ENCODE results near the gene CTNNBL1.

Gene CTNNBL1

GRCh38 chr20:37833221-37833896 is 139.5 kb downstream of the CTNNBL1 start:
- no peak for DNase-seq (ENCODE audit: extremely low read depth, insufficient read length)
- no peaks in the 10 kb centered on the region; the same call in 1 of the 2 replicates for H3K36me3 ChIP-seq (ENCODE audit: control insufficient read depth, insufficient read depth, low read length)
- no peak overlapping the region for H3K4me3 ChIP-seq (replicated peaks; ENCODE audit: low read depth, low read length)
- no peaks in the 10 kb centered on the region for H3K27me3 ChIP-seq (replicated peaks; ENCODE audit: control insufficient read depth, insufficient read depth, low read length)
- TF ChIP-seq CTCF (IDR thresholded peaks at IDR 0.05; ENCODE audit: insufficient read depth, low read length, poor library complexity, severe bottlenecking), result no peak

- Histone ChIP-seq H3K27me3 (replicated peaks; ENCODE audit: control insufficient read depth, insufficient read depth, low read length) (no peaks in the 10 kb centered on the region), H3K36me3 (ENCODE audit: control insufficient read depth, insufficient read depth, low read length) (no peaks in the 10 kb centered on the region; the same call in 1 of the 2 replicates), H3K4me3 (replicated peaks; ENCODE audit: low read depth, low read length) (no peak overlapping the region)
- no peak for DNase-seq (ENCODE audit: extremely low read depth, insufficient read length)
- no peak for TF ChIP-seq CTCF (IDR thresholded peaks at IDR 0.05; ENCODE audit: insufficient read depth, low read length, poor library complexity, severe bottlenecking)
These were observed 143.1 kb downstream of the CTNNBL1 start for GRCh38 chr20:37836926-37837325.

- no peaks in the 10 kb centered on the region for H3K27me3 ChIP-seq (replicated peaks; ENCODE audit: control insufficient read depth, insufficient read depth, low read length)
- no peak for TF ChIP-seq CTCF (IDR thresholded peaks at IDR 0.05; ENCODE audit: insufficient read depth, low read length, poor library complexity, severe bottlenecking)
- peaks cover 2% of the 10 kb centered on the region; the same call in 1 of the 2 replicates for H3K36me3 ChIP-seq (ENCODE audit: control insufficient read depth, insufficient read depth, low read length)
- DNase-seq (ENCODE audit: extremely low read depth, insufficient read length), result no peak
- H3K4me3 ChIP-seq (replicated peaks; ENCODE audit: low read depth, low read length), result no peak overlapping the region
These were observed 144.1 kb downstream of the CTNNBL1 start for GRCh38 chr20:37837924-37838323.

GRCh38 chr20:37838769-37839431 is 145.1 kb downstream of the CTNNBL1 start:
- no peak for DNase-seq (ENCODE audit: extremely low read depth, insufficient read length)
- Histone ChIP-seq H3K27me3 (replicated peaks; ENCODE audit: control insufficient read depth, insufficient read depth, low read length) (no peaks in the 10 kb centered on the region), H3K4me3 (replicated peaks; ENCODE audit: low read depth, low read length) (no peak overlapping the region), H3K36me3 (ENCODE audit: control insufficient read depth, insufficient read depth, low read length) (peaks cover 2% of the 10 kb centered on the region; the same call in 1 of the 2 replicates)
- TF ChIP-seq CTCF (IDR thresholded peaks at IDR 0.05; ENCODE audit: insufficient read depth, low read length, poor library complexity, severe bottlenecking), result no peak

- no peak overlapping the region for H3K4me3 ChIP-seq (replicated peaks; ENCODE audit: low read depth, low read length)
- no peak for DNase-seq (ENCODE audit: extremely low read depth, insufficient read length)
- H3K27me3 ChIP-seq (replicated peaks; ENCODE audit: control insufficient read depth, insufficient read depth, low read length), result no peaks in the 10 kb centered on the region
- peaks cover 2% of the 10 kb centered on the region; the same call in 1 of the 2 replicates for H3K36me3 ChIP-seq (ENCODE audit: control insufficient read depth, insufficient read depth, low read length)
- TF ChIP-seq CTCF (IDR thresholded peaks at IDR 0.05; ENCODE audit: insufficient read depth, low read length, poor library complexity, severe bottlenecking), result no peak
These were observed 145.6 kb downstream of the CTNNBL1 start for GRCh38 chr20:37839432-37839827.

Data from GM06990 (cell line).